Measurements from ENCODE around the gene DPF1. TPM values are rescaled to one million over a fixed set of nuclear protein-coding genes. Genes with fewer than 3 reads are reported as not detected.
"Not testable (repeated sequence)": the region's sequence is repeated elsewhere in the genome, so short reads cannot be mapped to it uniquely, and the experiment has no call there.

DPF1 gene
- total RNA-seq, 1 donor from 2014 or later: 1.3 TPM

DNA sequence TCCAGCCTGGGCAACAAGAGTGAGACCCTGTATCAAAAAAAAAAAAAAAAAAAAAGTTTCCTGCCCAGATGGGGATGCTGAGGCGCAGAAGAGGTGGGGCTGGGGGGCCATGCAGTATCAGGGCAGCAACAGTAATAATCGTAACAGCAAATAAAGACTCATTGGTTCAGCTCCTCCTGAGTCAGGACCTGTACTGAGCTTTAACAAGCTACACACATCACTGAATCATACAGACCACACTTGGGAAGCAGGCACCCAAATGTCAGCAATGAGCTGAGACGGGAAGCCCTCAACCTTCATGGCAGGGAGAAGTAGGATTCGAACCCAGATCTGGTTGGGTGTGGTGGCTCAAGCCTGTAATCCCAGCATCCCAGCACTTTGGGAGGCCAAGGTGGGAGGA lies 10.6 kb upstream of the DPF1 start:
- H3K4me3 ChIP-seq (ENCODE audit: low read depth, low read length): no peak overlapping the region
- DNase-seq (ENCODE audit: low read depth): no peak
- no peak for TF ChIP-seq CTCF (conservative IDR thresholded peaks at IDR 0.05; ENCODE audit: low read depth, low read length)

- no peak overlapping the region for H3K4me3 ChIP-seq (ENCODE audit: low read depth, low read length)
- peak; percentile 89 for TF ChIP-seq CTCF (conservative IDR thresholded peaks at IDR 0.05; ENCODE audit: low read depth, low read length)
- no peak for DNase-seq (ENCODE audit: low read depth)
Observed at GRCh38 chr19:38233740-38234251, 9.8 kb upstream of the DPF1 start.

DNA sequence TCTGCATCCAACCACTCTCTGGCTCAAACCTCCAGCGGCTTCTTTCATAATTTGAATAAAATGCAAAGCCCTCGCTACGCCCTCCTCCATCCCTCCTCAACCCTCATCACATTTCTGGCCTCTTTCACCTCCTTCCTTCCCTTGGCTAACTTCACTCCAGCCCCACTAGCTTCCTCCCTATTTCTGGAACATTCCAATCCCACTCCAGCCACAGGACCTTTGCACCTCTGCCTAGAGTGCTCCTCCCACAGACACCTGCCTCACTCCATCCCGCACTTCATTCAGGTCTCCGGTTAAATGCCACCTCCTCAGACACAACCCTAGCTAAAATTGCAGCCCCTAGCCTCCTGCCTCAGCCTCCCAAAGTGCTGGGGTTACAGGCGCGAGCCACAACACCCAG lies 7.9 kb upstream of the DPF1 start:
- no peak for TF ChIP-seq CTCF (conservative IDR thresholded peaks at IDR 0.05; ENCODE audit: low read depth, low read length)
- H3K4me3 ChIP-seq (ENCODE audit: low read depth, low read length): no peak overlapping the region
- DNase-seq (ENCODE audit: low read depth): no peak

- not testable (repeated sequence) for H3K4me3 ChIP-seq (ENCODE audit: low read depth, low read length); DNase-seq (ENCODE audit: low read depth)
Observed at GRCh38 chr19:38230506-38231133, 6.6 kb upstream of the DPF1 start.

DNA sequence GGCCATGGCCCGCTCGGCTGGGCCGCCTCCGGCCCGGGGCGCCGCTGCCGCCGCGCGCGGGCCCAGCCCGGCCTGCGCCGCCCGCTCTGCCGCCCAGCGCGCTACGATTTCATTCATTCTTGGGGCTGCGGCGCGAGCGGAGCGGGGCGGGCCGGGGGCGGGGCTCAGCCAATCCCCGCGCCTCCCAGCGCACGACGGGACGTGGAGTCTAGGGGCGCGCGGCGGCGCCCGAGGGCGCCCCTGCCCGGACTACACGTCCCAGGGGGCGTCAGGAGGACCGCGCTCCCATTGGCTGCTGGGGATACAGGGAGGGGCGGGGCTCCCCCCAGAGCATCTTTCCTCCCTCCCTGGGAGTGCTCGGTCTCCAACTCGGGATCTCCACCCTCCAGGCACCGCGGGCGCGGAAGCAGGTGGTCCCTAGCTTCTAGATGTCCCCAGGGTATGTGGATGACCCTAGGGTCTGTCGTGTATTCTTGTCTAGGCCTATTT lies 5.6 kb upstream of the DPF1 start:
- no peak for TF ChIP-seq CTCF (conservative IDR thresholded peaks at IDR 0.05; ENCODE audit: low read depth, low read length)
- no peak overlapping the region for H3K4me3 ChIP-seq (ENCODE audit: low read depth, low read length)
- no peak for DNase-seq (ENCODE audit: low read depth)

- DNase-seq (ENCODE audit: low read depth): no peak
- H3K4me3 ChIP-seq (ENCODE audit: low read depth, low read length): no peak overlapping the region
- no peak for TF ChIP-seq CTCF (conservative IDR thresholded peaks at IDR 0.05; ENCODE audit: low read depth, low read length)
Observed at GRCh38 chr19:38228491-38229439, 4.7 kb upstream of the DPF1 start.

DNA sequence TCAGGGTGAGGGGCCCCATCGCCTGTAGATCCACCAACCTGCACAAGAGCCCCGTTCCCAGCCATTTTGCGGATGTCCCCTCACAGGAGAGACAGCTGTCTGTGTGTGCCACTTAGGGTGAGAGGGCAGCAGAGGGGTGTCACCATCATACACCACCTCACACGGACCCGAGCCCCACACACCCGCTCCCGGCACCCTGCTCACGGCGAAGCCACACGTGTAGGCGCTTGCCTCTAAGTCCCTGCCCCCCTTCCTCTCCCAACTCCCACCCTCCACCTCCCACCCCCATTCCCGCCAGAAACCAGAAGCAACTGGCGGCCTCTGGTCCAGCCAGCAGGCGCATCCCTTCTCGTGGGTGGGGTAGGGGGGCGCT lies 4.0 kb upstream of the DPF1 start:
- no peak overlapping the region for H3K4me3 ChIP-seq (ENCODE audit: low read depth, low read length)
- no peak for DNase-seq (ENCODE audit: low read depth)
- no peak for TF ChIP-seq CTCF (conservative IDR thresholded peaks at IDR 0.05; ENCODE audit: low read depth, low read length)
